K562 (cell line): ENCODE data around the gene MINK1. TPM values are rescaled to one million over a fixed set of nuclear protein-coding genes. Genes with fewer than 3 reads are reported as not detected.

Source experiments
- ELK1 ChIP-seq: sonication (generic); formaldehyde crosslinking; IDR thresholded peaks from 2 replicates; pipeline ENCODE4 v1.8.1; 2022; ENCODE audit warnings: missing genetic modification reagents
- GABPB1 ChIP-seq: sonication (generic); formaldehyde crosslinking; IDR thresholded peaks from 2 replicates; pipeline ENCODE4 v1.8.0; 2022; ENCODE audit warnings: mild to moderate bottlenecking, missing genetic modification reagents
- HDAC1 ChIP-seq, 2 experiments: fragments of 450-650 bp; IDR thresholded peaks; 2 replicates each; pipeline ENCODE4 v1.6.1; 2016 to 2017; ENCODE audit warnings: inconsistent platforms in 1 of 2, mild to moderate bottlenecking in 1 of 2, moderate library complexity in 1 of 2
- HDAC3 ChIP-seq: fragments of 450-650 bp; IDR thresholded peaks from 2 replicates; pipeline ENCODE4 v1.6.1; 2018; ENCODE audit warnings: borderline replicate concordance, mild to moderate bottlenecking, moderate library complexity; ENCODE audit not compliant: partially characterized antibody
- MBD1 ChIP-seq: fragments of 250-450 bp; sonication (Bioruptor Pico); IDR thresholded peaks from 2 replicates; pipeline ENCODE4 v1.8.0; 2022; ENCODE audit warnings: inconsistent platforms
- MGA ChIP-seq: fragments of 450-650 bp; IDR thresholded peaks from 2 replicates; pipeline ENCODE4 v1.6.1; 2016; ENCODE audit warnings: mild to moderate bottlenecking, moderate library complexity
- NCOA2 ChIP-seq, 2 experiments: fragments of 450-650 bp; IDR thresholded peaks; 2 replicates each; pipeline ENCODE4 v1.6.1; 2018; ENCODE audit warnings: mild to moderate bottlenecking in 2 of 2, moderate library complexity in 1 of 2; ENCODE audit not compliant: partially characterized antibody in 2 of 2
- NEUROD1 ChIP-seq: fragments of 150-350 bp; IDR thresholded peaks from 2 replicates; pipeline ENCODE4 v1.6.1; 2014; ENCODE audit warnings: borderline replicate concordance, low read length, low read depth; ENCODE audit not compliant: partially characterized antibody
- SMARCA5 ChIP-seq: fragments of 450-650 bp; IDR thresholded peaks from 2 replicates; pipeline ENCODE4 v1.6.1; 2016
- TFAP4 ChIP-seq: sonication (generic); formaldehyde crosslinking; IDR thresholded peaks from 2 replicates; pipeline ENCODE4 v1.8.0; 2022; ENCODE audit warnings: missing genetic modification reagents, mild to moderate bottlenecking, moderate library complexity, borderline replicate concordance
- ZNF41 ChIP-seq: fragments of 250-450 bp; sonication (Bioruptor Pico); conservative IDR thresholded peaks from 2 replicates; pipeline ENCODE4 v1.4.0; 2020; ENCODE audit warnings: mild to moderate bottlenecking
- ZNF668 ChIP-seq: fragments of 250-450 bp; sonication (Bioruptor Pico); IDR thresholded peaks from 2 replicates; pipeline ENCODE4 v1.8.0; 2022; ENCODE audit warnings: mild to moderate bottlenecking, inconsistent platforms
- polyA plus RNA-seq, 8 experiments: library from polyadenylated mRNA; depleted of rRNA in 4 of 8; stranded (reverse) in 5 of 8; unstranded in 3 of 8; fragments of >200 nt; fragmentation: Nextera tagmentation in 2 of 8; fragmentation: Illumina TruSeq in 1 of 8; extraction: Ambion mirVana in 2 of 8; extraction: Trizol in 1 of 8; gene quantifications; 2 replicates each; pipeline versions ENCODE4 v1.2.1 to v1.2.3, GENCODE V29; 2011 to 2014; ENCODE audit warnings: inconsistent platforms in 1 of 8, missing spikeins in 1 of 8
- total RNA-seq, 7 experiments: library from RNA; depleted of rRNA in 6 of 7; stranded (reverse); fragments of >200 nt in 6 of 7; fragmentation: Illumina TruSeq in 2 of 7; extraction: Trizol in 2 of 7; gene quantifications; 2 replicates each; pipeline versions ENCODE4 v1.2.1 to v1.2.3, GENCODE V29; 2011 to 2021; ENCODE audit warnings: low replicate concordance in 1 of 7

Gene MINK1
- total and polyA plus RNA-seq, 9 of the 15 experiments (the other 6 are each of a cell fraction or from before 2014, with no cell fraction given) = 0.11 to 54.2 (median 14.9) TPM

GRCh38 chr17:4945176-4945943, 112.2 kb downstream of the MINK1 start (continued):
- TF ChIP-seq SMARCA5 (no peak), ZNF668 (CRISPR knock-in tag) (no peak), MGA (no peak), HDAC3 (no peak), MBD1 (no peak), TFAP4 (CRISPR knock-in tag) (peak; percentile 19; the same call in 1 of the 2 replicates), GABPB1 (CRISPR knock-in tag) (no peak), NCOA2 (IDR thresholded peaks at IDR 0.05; ENCODE audit: partially characterized antibody in 2 of 2) (no peak), ELK1 (CRISPR knock-in tag) (no peak), NEUROD1 (no peak), ZNF41 (no peak), HDAC1 (IDR thresholded peaks at IDR 0.05) (no peak)
